ENCODE results near the gene CRHBP.

- no peak for TF ChIP-seq PATZ1 (CRISPR knock-in tag; IDR thresholded peaks at IDR 0.05; ENCODE audit: borderline replicate concordance)
- no peak for TF ChIP-seq ESRRG (CRISPR knock-in tag; IDR thresholded peaks at IDR 0.05)
- no peak for TF ChIP-seq ISL1 (CRISPR knock-in tag; IDR thresholded peaks at IDR 0.05)
- no peak for TF ChIP-seq ZNF565 (CRISPR knock-in tag; conservative IDR thresholded peaks at IDR 0.05; ENCODE audit: low read depth)
- TF ChIP-seq RARB (CRISPR knock-in tag; IDR thresholded peaks at IDR 0.05) = no peak
- no peak for TF ChIP-seq POU6F1 (CRISPR knock-in tag; IDR thresholded peaks at IDR 0.05; ENCODE audit: borderline replicate concordance, low read depth)
- no peak for TF ChIP-seq ZNF8 (CRISPR knock-in tag; IDR thresholded peaks at IDR 0.05)
- no peak for TF ChIP-seq CREB5 (CRISPR knock-in tag; IDR thresholded peaks at IDR 0.05; ENCODE audit: low read depth)
Measured at GRCh38 chr5:77016962-77017361, 64.1 kb downstream of the CRHBP start.

Data from SK-N-SH treated with all-trans-retinoic acid at 6 μM for 48 hours (cell line).